ENCODE results near the gene STRIP2.

STRIP2 gene

GRCh38 chr7:129388333-129389098 is 45.7 kb upstream of the STRIP2 start:
- no peak overlapping the region for H3K4me3 ChIP-seq (ENCODE audit: low read length)
- no peak overlapping the region for H2BK15ac ChIP-seq (replicated peaks; ENCODE audit: low read depth)
- H3K56ac ChIP-seq (ENCODE audit: low read length), result no peak overlapping the region
- no peak overlapping the region for H4K5ac ChIP-seq (ENCODE audit: low read length)
- H3K23ac ChIP-seq (ENCODE audit: low read length), result no peak overlapping the region
- H3K79me1 ChIP-seq (ENCODE audit: low read length), result no peaks in the 10 kb centered on the region
- DNase-seq, result no peak
- H3K4me1 ChIP-seq (ENCODE audit: control insufficient read depth, low read depth, low read length), result no peaks in the 10 kb centered on the region
- no peak overlapping the region for H2BK120ac ChIP-seq (ENCODE audit: low read depth, low read length)
- WGBS (ENCODE audit: extremely low coverage, insufficient coverage, low lambda C conversion rate), result no CpG with 5 or more reads among the region's 8 CpGs
- H2AK5ac ChIP-seq (ENCODE audit: low read length), result no peak overlapping the region
- H3K36me3 ChIP-seq (ENCODE audit: control insufficient read depth, insufficient read depth, low read length), result no peaks in the 10 kb centered on the region
- no peak overlapping the region for H3K27ac ChIP-seq (ENCODE audit: low read depth, low read length)
- no peak overlapping the region for H3K9ac ChIP-seq (ENCODE audit: low read length)
- H3K18ac ChIP-seq (ENCODE audit: low read length), result no peak overlapping the region
- H4K8ac ChIP-seq (ENCODE audit: low read depth, low read length), result no peak overlapping the region
- H2BK5ac ChIP-seq (ENCODE audit: low read length), result no peak overlapping the region
- H3K4me2 ChIP-seq (ENCODE audit: low read length), result no peak overlapping the region
- H3K79me2 ChIP-seq (ENCODE audit: control insufficient read depth, insufficient read depth, low read length), result no peaks in the 10 kb centered on the region
- no peaks in the 10 kb centered on the region for H3K27me3 ChIP-seq (ENCODE audit: insufficient read depth, low read length, poor library complexity)
- no peak overlapping the region for H3K4ac ChIP-seq (ENCODE audit: low read depth, low read length)

GRCh38 chr7:129389829-129390228 is 44.4 kb upstream of the STRIP2 start:
- Histone ChIP-seq H3K79me1 (ENCODE audit: low read length) (no peaks in the 10 kb centered on the region), H3K4me3 (ENCODE audit: low read length) (no peak overlapping the region), H3K79me2 (ENCODE audit: control insufficient read depth, insufficient read depth, low read length) (no peaks in the 10 kb centered on the region), H3K9ac (ENCODE audit: low read length) (no peak overlapping the region), H4K8ac (ENCODE audit: low read depth, low read length) (no peak overlapping the region), H3K36me3 (ENCODE audit: control insufficient read depth, insufficient read depth, low read length) (no peaks in the 10 kb centered on the region), H2BK15ac (replicated peaks; ENCODE audit: low read depth) (no peak overlapping the region), H3K18ac (ENCODE audit: low read length) (no peak overlapping the region), H2BK120ac (ENCODE audit: low read depth, low read length) (no peak overlapping the region), H3K27ac (ENCODE audit: low read depth, low read length) (no peak overlapping the region), H2AK5ac (ENCODE audit: low read length) (no peak overlapping the region), H2BK5ac (ENCODE audit: low read length) (no peak overlapping the region), H3K4me2 (ENCODE audit: low read length) (no peak overlapping the region), H3K4me1 (ENCODE audit: control insufficient read depth, low read depth, low read length) (no peaks in the 10 kb centered on the region), H3K27me3 (ENCODE audit: insufficient read depth, low read length, poor library complexity) (no peaks in the 10 kb centered on the region), H4K5ac (ENCODE audit: low read length) (no peak overlapping the region), H3K23ac (ENCODE audit: low read length) (no peak overlapping the region), H3K56ac (ENCODE audit: low read length) (no peak overlapping the region), H3K4ac (ENCODE audit: low read depth, low read length) (no peak overlapping the region)
- no CpG with 5 or more reads among the region's 1 CpG for WGBS (ENCODE audit: extremely low coverage, insufficient coverage, low lambda C conversion rate)
- no peak for DNase-seq

- no peak overlapping the region for H3K23ac ChIP-seq (ENCODE audit: low read length)
- no peak overlapping the region for H3K4me2 ChIP-seq (ENCODE audit: low read length)
- no peak overlapping the region for H4K8ac ChIP-seq (ENCODE audit: low read depth, low read length)
- no peak overlapping the region for H3K4ac ChIP-seq (ENCODE audit: low read depth, low read length)
- H3K79me1 ChIP-seq (ENCODE audit: low read length), result no peaks in the 10 kb centered on the region
- no peak for DNase-seq
- no peaks in the 10 kb centered on the region for H3K27me3 ChIP-seq (ENCODE audit: insufficient read depth, low read length, poor library complexity)
- H2BK15ac ChIP-seq (replicated peaks; ENCODE audit: low read depth), result no peak overlapping the region
- H3K27ac ChIP-seq (ENCODE audit: low read depth, low read length), result no peak overlapping the region
- no peak overlapping the region for H4K5ac ChIP-seq (ENCODE audit: low read length)
- H3K4me1 ChIP-seq (ENCODE audit: control insufficient read depth, low read depth, low read length), result no peaks in the 10 kb centered on the region
- H3K9ac ChIP-seq (ENCODE audit: low read length), result no peak overlapping the region
- no peak overlapping the region for H3K4me3 ChIP-seq (ENCODE audit: low read length)
- no peak overlapping the region for H2BK120ac ChIP-seq (ENCODE audit: low read depth, low read length)
- no peaks in the 10 kb centered on the region for H3K79me2 ChIP-seq (ENCODE audit: control insufficient read depth, insufficient read depth, low read length)
- H3K18ac ChIP-seq (ENCODE audit: low read length), result no peak overlapping the region
- H3K36me3 ChIP-seq (ENCODE audit: control insufficient read depth, insufficient read depth, low read length), result no peaks in the 10 kb centered on the region
- no peak overlapping the region for H2AK5ac ChIP-seq (ENCODE audit: low read length)
- no peak overlapping the region for H3K56ac ChIP-seq (ENCODE audit: low read length)
- no peak overlapping the region for H2BK5ac ChIP-seq (ENCODE audit: low read length)
These were observed 43.9 kb upstream of the STRIP2 start for GRCh38 chr7:129390314-129390713.

- Histone ChIP-seq H3K18ac (ENCODE audit: low read length) (no peak overlapping the region), H2AK5ac (ENCODE audit: low read length) (no peak overlapping the region), H3K79me1 (ENCODE audit: low read length) (no peaks in the 10 kb centered on the region), H3K4me3 (ENCODE audit: low read length) (no peak overlapping the region), H2BK5ac (ENCODE audit: low read length) (no peak overlapping the region), H3K23ac (ENCODE audit: low read length) (no peak overlapping the region), H4K8ac (ENCODE audit: low read depth, low read length) (no peak overlapping the region), H3K4me2 (ENCODE audit: low read length) (no peak overlapping the region), H2BK15ac (replicated peaks; ENCODE audit: low read depth) (no peak overlapping the region), H3K4me1 (ENCODE audit: control insufficient read depth, low read depth, low read length) (no peaks in the 10 kb centered on the region), H3K4ac (ENCODE audit: low read depth, low read length) (no peak overlapping the region), H3K36me3 (ENCODE audit: control insufficient read depth, insufficient read depth, low read length) (no peaks in the 10 kb centered on the region), H3K27me3 (ENCODE audit: insufficient read depth, low read length, poor library complexity) (no peaks in the 10 kb centered on the region), H3K79me2 (ENCODE audit: control insufficient read depth, insufficient read depth, low read length) (no peaks in the 10 kb centered on the region), H3K56ac (ENCODE audit: low read length) (no peak overlapping the region), H3K9ac (ENCODE audit: low read length) (no peak overlapping the region), H4K5ac (ENCODE audit: low read length) (no peak overlapping the region), H3K27ac (ENCODE audit: low read depth, low read length) (no peak overlapping the region), H2BK120ac (ENCODE audit: low read depth, low read length) (no peak overlapping the region)
- no CpG with 5 or more reads among the region's 2 CpGs for WGBS (ENCODE audit: extremely low coverage, insufficient coverage, low lambda C conversion rate)
- no peak for DNase-seq
These were observed 42.6 kb upstream of the STRIP2 start for GRCh38 chr7:129391546-129392171.

GRCh38 chr7:129393255-129393654 is 41.0 kb upstream of the STRIP2 start:
- Histone ChIP-seq H3K36me3 (ENCODE audit: control insufficient read depth, insufficient read depth, low read length) (no peaks in the 10 kb centered on the region), H3K27me3 (ENCODE audit: insufficient read depth, low read length, poor library complexity) (no peaks in the 10 kb centered on the region), H3K79me2 (ENCODE audit: control insufficient read depth, insufficient read depth, low read length) (no peaks in the 10 kb centered on the region), H3K27ac (ENCODE audit: low read depth, low read length) (no peak overlapping the region), H2BK5ac (ENCODE audit: low read length) (no peak overlapping the region), H2BK120ac (ENCODE audit: low read depth, low read length) (no peak overlapping the region), H3K9ac (ENCODE audit: low read length) (no peak overlapping the region), H3K79me1 (ENCODE audit: low read length) (no peaks in the 10 kb centered on the region), H3K56ac (ENCODE audit: low read length) (no peak overlapping the region), H4K5ac (ENCODE audit: low read length) (no peak overlapping the region), H3K23ac (ENCODE audit: low read length) (no peak overlapping the region), H3K4me3 (ENCODE audit: low read length) (no peak overlapping the region), H2AK5ac (ENCODE audit: low read length) (no peak overlapping the region), H3K4me1 (ENCODE audit: control insufficient read depth, low read depth, low read length) (no peaks in the 10 kb centered on the region), H2BK15ac (replicated peaks; ENCODE audit: low read depth) (no peak overlapping the region), H4K8ac (ENCODE audit: low read depth, low read length) (no peak overlapping the region), H3K4me2 (ENCODE audit: low read length) (no peak overlapping the region), H3K18ac (ENCODE audit: low read length) (no peak overlapping the region), H3K4ac (ENCODE audit: low read depth, low read length) (no peak overlapping the region)
- no peak for DNase-seq
- no CpG with 5 or more reads among the region's 2 CpGs for WGBS (ENCODE audit: extremely low coverage, insufficient coverage, low lambda C conversion rate)

GRCh38 chr7:129394101-129394500 is 40.1 kb upstream of the STRIP2 start:
- no peak for DNase-seq
- H3K27ac ChIP-seq (ENCODE audit: low read depth, low read length), result no peak overlapping the region
- no peak overlapping the region for H3K56ac ChIP-seq (ENCODE audit: low read length)
- no peak overlapping the region for H4K5ac ChIP-seq (ENCODE audit: low read length)
- WGBS (ENCODE audit: extremely low coverage, insufficient coverage, low lambda C conversion rate), result no CpG with 5 or more reads among the region's 4 CpGs
- no peak overlapping the region for H2AK5ac ChIP-seq (ENCODE audit: low read length)
- no peak overlapping the region for H3K4ac ChIP-seq (ENCODE audit: low read depth, low read length)
- H2BK5ac ChIP-seq (ENCODE audit: low read length), result no peak overlapping the region
- H3K18ac ChIP-seq (ENCODE audit: low read length), result no peak overlapping the region
- H4K8ac ChIP-seq (ENCODE audit: low read depth, low read length), result no peak overlapping the region
- no peaks in the 10 kb centered on the region for H3K4me1 ChIP-seq (ENCODE audit: control insufficient read depth, low read depth, low read length)
- H3K4me2 ChIP-seq (ENCODE audit: low read length), result no peak overlapping the region
- H3K79me1 ChIP-seq (ENCODE audit: low read length), result no peaks in the 10 kb centered on the region
- H2BK120ac ChIP-seq (ENCODE audit: low read depth, low read length), result no peak overlapping the region
- H2BK15ac ChIP-seq (replicated peaks; ENCODE audit: low read depth), result no peak overlapping the region
- no peak overlapping the region for H3K9ac ChIP-seq (ENCODE audit: low read length)
- no peaks in the 10 kb centered on the region for H3K36me3 ChIP-seq (ENCODE audit: control insufficient read depth, insufficient read depth, low read length)
- no peaks in the 10 kb centered on the region for H3K79me2 ChIP-seq (ENCODE audit: control insufficient read depth, insufficient read depth, low read length)
- no peaks in the 10 kb centered on the region for H3K27me3 ChIP-seq (ENCODE audit: insufficient read depth, low read length, poor library complexity)
- H3K4me3 ChIP-seq (ENCODE audit: low read length), result no peak overlapping the region
- H3K23ac ChIP-seq (ENCODE audit: low read length), result no peak overlapping the region

Measured in mesendoderm (in vitro differentiated cells).